ENCODE measurements around the gene NUP160.

Gene NUP160

DNA sequence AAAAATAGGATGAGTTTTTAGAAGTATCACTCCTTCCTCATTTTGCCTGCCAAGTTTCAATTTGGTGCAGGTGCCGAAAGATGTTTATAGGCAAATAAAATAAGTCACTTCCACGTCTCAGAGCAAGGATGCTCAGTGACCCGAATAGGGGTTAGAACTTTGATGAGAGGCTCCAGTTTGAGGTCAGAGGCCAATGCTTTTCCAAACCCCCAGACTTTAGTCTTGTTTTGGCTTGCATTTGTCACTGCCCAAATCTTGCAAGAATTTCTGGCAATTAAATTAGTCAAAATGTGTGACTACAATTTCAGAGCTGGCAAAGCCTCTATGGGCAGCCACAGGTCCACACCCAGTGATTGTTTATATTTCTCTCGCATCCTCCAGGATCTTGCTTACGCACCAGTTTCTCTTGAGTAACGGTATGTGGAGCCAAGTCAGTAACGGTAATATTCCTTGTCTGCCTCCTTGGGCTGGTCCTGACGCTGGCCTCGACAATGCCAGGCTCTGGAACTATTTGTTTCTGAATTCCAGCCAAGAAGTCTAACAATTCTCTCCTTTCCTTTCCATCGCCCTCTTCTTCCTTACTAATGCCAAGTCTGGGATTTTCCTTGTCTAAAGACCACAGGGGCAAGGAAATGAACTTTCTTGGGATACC lies 9.9 kb upstream of the NUP160 start:
- no peak overlapping the region for H3K4me3 ChIP-seq (ENCODE audit: low read depth, low read length)
- H3K27me3 ChIP-seq (ENCODE audit: control insufficient read depth, insufficient read depth, low read length), result no peaks in the 10 kb centered on the region
- H3K9ac ChIP-seq (ENCODE audit: low read depth, low read length), result no peak overlapping the region
- H3K36me3 ChIP-seq (ENCODE audit: control insufficient read depth, insufficient read depth, low read length), result no peaks in the 10 kb centered on the region
- no peaks in the 10 kb centered on the region for H3K4me1 ChIP-seq (ENCODE audit: control insufficient read depth, insufficient read depth, low read length)
- H3K9me3 ChIP-seq (ENCODE audit: control insufficient read depth, insufficient read depth, low read length), result no peaks in the 10 kb centered on the region

GRCh38 chr11:47857485-47857884 lies 9.3 kb upstream of the NUP160 start:
- H3K4me1 ChIP-seq (ENCODE audit: control insufficient read depth, insufficient read depth, low read length), result no peaks in the 10 kb centered on the region
- no peaks in the 10 kb centered on the region for H3K27me3 ChIP-seq (ENCODE audit: control insufficient read depth, insufficient read depth, low read length)
- H3K9me3 ChIP-seq (ENCODE audit: control insufficient read depth, insufficient read depth, low read length), result no peaks in the 10 kb centered on the region
- no peaks in the 10 kb centered on the region for H3K36me3 ChIP-seq (ENCODE audit: control insufficient read depth, insufficient read depth, low read length)
- H3K4me3 ChIP-seq (ENCODE audit: low read depth, low read length), result no peak overlapping the region
- H3K9ac ChIP-seq (ENCODE audit: low read depth, low read length), result no peak overlapping the region

DNA sequence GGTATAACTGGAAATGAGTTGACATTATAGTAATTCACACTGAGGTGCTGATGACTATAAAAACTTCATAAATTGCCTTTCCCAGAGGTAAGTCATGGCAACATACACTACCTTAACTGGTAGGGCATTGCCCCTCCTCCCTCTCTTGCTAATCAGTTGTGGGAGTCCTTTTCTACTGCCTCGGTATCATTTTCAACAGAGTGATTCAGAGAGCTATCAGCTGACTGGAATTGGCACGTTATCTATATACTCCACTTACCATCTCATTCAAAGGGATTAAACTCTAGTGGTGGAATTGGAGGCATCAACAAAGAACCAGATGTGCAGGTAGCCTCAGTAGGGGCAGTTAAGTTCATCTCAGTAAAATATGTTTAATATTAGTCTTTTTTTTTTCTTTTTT lies 8.0 kb upstream of the NUP160 start:
- Histone ChIP-seq H3K27me3 (ENCODE audit: control insufficient read depth, insufficient read depth, low read length) (no peaks in the 10 kb centered on the region), H3K4me3 (ENCODE audit: low read depth, low read length) (no peak overlapping the region), H3K4me1 (ENCODE audit: control insufficient read depth, insufficient read depth, low read length) (no peaks in the 10 kb centered on the region), H3K9me3 (ENCODE audit: control insufficient read depth, insufficient read depth, low read length) (no peaks in the 10 kb centered on the region), H3K9ac (ENCODE audit: low read depth, low read length) (no peak overlapping the region), H3K36me3 (ENCODE audit: control insufficient read depth, insufficient read depth, low read length) (no peaks in the 10 kb centered on the region)

DNA sequence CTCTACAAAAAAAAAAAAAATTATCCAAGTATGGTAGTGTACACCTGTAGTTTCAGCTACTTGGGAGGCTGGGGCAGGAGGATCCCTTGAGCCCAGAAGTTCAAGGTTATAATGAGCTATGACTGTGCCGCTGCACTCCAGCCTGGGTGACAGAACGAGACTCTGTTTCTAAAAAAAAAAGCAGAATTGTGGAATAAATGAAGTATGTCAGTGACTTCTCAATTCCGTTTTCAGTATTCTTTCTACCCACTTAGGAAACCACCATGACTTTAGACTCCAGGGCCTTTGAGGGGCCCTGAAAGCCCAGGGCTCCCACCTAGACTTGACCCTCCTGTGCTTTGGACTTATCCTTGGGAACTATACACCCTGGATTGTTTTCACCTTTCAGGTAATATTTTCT lies 6.5 kb upstream of the NUP160 start:
- H3K4me3 ChIP-seq (ENCODE audit: low read depth, low read length), result no peak overlapping the region
- H3K36me3 ChIP-seq (ENCODE audit: control insufficient read depth, insufficient read depth, low read length), result no peaks in the 10 kb centered on the region
- no peaks in the 10 kb centered on the region for H3K9me3 ChIP-seq (ENCODE audit: control insufficient read depth, insufficient read depth, low read length)
- no peaks in the 10 kb centered on the region for H3K27me3 ChIP-seq (ENCODE audit: control insufficient read depth, insufficient read depth, low read length)
- H3K9ac ChIP-seq (ENCODE audit: low read depth, low read length), result no peak overlapping the region
- H3K4me1 ChIP-seq (ENCODE audit: control insufficient read depth, insufficient read depth, low read length), result no peaks in the 10 kb centered on the region

DNA sequence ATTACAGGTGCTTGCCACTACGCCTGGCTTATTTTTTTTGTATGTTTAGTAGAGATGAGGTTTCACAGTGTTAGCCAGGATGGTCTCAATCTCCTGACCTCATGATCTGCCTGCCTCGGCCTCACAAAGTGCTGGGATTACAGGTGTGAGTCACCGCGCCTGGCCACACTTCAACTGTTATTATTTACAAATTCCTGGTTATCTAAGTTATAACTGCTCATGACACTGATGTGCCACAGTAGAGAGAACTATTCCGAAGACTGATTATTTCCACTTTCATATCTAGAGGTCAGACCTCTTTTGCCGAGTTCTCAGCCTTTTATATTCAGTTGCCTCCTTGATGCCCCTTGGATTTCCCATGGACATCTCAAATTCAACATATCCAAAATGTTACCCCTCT lies 3.9 kb upstream of the NUP160 start:
- H3K27me3 ChIP-seq (ENCODE audit: control insufficient read depth, insufficient read depth, low read length), result no peaks in the 10 kb centered on the region
- no peak overlapping the region for H3K9ac ChIP-seq (ENCODE audit: low read depth, low read length)
- H3K4me1 ChIP-seq (ENCODE audit: control insufficient read depth, insufficient read depth, low read length), result peaks cover 7% of the 10 kb centered on the region
- no peaks in the 10 kb centered on the region for H3K36me3 ChIP-seq (ENCODE audit: control insufficient read depth, insufficient read depth, low read length)
- H3K4me3 ChIP-seq (ENCODE audit: low read depth, low read length), result no peak overlapping the region
- H3K9me3 ChIP-seq (ENCODE audit: control insufficient read depth, insufficient read depth, low read length), result no peaks in the 10 kb centered on the region

GRCh38 chr11:47850337-47850736 lies 2.2 kb upstream of the NUP160 start:
- Histone ChIP-seq H3K9ac (ENCODE audit: low read depth, low read length) (no peak overlapping the region), H3K4me1 (ENCODE audit: control insufficient read depth, insufficient read depth, low read length) (peaks cover 7% of the 10 kb centered on the region), H3K36me3 (ENCODE audit: control insufficient read depth, insufficient read depth, low read length) (peaks cover 3% of the 10 kb centered on the region), H3K27me3 (ENCODE audit: control insufficient read depth, insufficient read depth, low read length) (no peaks in the 10 kb centered on the region), H3K4me3 (ENCODE audit: low read depth, low read length) (no peak overlapping the region), H3K9me3 (ENCODE audit: control insufficient read depth, insufficient read depth, low read length) (no peaks in the 10 kb centered on the region)

DNA sequence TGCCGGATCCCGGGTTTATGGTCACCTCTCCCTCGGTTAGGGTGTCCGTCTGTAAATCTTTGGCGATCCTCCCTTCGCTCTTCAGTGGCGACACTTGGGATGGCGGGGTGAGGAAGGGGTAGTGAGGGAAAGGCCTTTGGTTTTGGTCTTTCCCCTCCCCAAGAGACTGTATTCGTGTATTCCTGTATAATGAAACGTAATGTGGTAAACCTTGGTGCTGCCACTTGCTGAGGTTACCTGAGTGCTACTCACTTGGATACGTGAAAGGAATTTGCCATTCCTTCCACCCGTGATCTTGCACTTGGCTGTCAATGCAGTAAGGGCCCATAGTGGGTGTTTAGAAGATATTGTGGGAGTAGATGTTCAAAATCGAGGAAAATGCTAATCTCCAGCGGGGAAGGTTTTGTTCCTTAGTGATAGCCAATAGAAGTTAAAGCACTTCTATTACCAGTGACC lies 578 bp upstream of the NUP160 start:
- no peaks in the 10 kb centered on the region for H3K9me3 ChIP-seq (ENCODE audit: control insufficient read depth, insufficient read depth, low read length)
- H3K9ac ChIP-seq (ENCODE audit: low read depth, low read length), result peak overlapping the region; percentile 93
- H3K4me1 ChIP-seq (ENCODE audit: control insufficient read depth, insufficient read depth, low read length), result peaks cover 7% of the 10 kb centered on the region
- H3K4me3 ChIP-seq (ENCODE audit: low read depth, low read length), result peak overlapping the region; percentile 97
- H3K36me3 ChIP-seq (ENCODE audit: control insufficient read depth, insufficient read depth, low read length), result peaks cover 8% of the 10 kb centered on the region
- no peaks in the 10 kb centered on the region for H3K27me3 ChIP-seq (ENCODE audit: control insufficient read depth, insufficient read depth, low read length)

DNA sequence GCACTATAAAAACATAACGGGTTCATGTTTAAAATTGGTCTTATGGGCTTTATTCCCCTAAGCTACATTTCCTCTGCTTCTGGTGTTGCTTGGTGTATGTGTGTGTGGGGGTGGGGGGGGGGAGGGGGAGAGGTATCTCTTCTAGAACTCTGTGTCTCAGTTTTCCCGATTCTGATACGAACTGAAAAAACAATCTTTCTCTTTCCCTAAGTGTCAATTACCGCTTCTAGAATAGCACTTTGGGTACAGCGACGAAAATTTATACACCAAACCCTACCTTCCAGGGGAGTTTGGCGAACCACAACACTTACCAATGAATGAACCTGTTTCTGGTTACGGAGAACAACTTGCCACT lies 636 bp downstream of the NUP160 start:
- peaks cover 7% of the 10 kb centered on the region for H3K4me1 ChIP-seq (ENCODE audit: control insufficient read depth, insufficient read depth, low read length)
- H3K27me3 ChIP-seq (ENCODE audit: control insufficient read depth, insufficient read depth, low read length), result no peaks in the 10 kb centered on the region
- H3K36me3 ChIP-seq (ENCODE audit: control insufficient read depth, insufficient read depth, low read length), result peaks cover 15% of the 10 kb centered on the region
- peak overlapping the region; percentile 97 for H3K4me3 ChIP-seq (ENCODE audit: low read depth, low read length)
- no peaks in the 10 kb centered on the region for H3K9me3 ChIP-seq (ENCODE audit: control insufficient read depth, insufficient read depth, low read length)
- peak overlapping the region; percentile 93 for H3K9ac ChIP-seq (ENCODE audit: low read depth, low read length)

GRCh38 chr11:47846998-47847397 lies 1.2 kb downstream of the NUP160 start:
- Histone ChIP-seq H3K9ac (ENCODE audit: low read depth, low read length) (no peak overlapping the region), H3K4me1 (ENCODE audit: control insufficient read depth, insufficient read depth, low read length) (peaks cover 7% of the 10 kb centered on the region), H3K9me3 (ENCODE audit: control insufficient read depth, insufficient read depth, low read length) (no peaks in the 10 kb centered on the region), H3K4me3 (ENCODE audit: low read depth, low read length) (peak overlapping the region; percentile 97), H3K27me3 (ENCODE audit: control insufficient read depth, insufficient read depth, low read length) (no peaks in the 10 kb centered on the region), H3K36me3 (ENCODE audit: control insufficient read depth, insufficient read depth, low read length) (peaks cover 19% of the 10 kb centered on the region)

- Histone ChIP-seq H3K27me3 (ENCODE audit: control insufficient read depth, insufficient read depth, low read length) (no peaks in the 10 kb centered on the region), H3K36me3 (ENCODE audit: control insufficient read depth, insufficient read depth, low read length) (peaks cover 36% of the 10 kb centered on the region), H3K4me1 (ENCODE audit: control insufficient read depth, insufficient read depth, low read length) (peaks cover 3% of the 10 kb centered on the region), H3K9ac (ENCODE audit: low read depth, low read length) (no peak overlapping the region), H3K9me3 (ENCODE audit: control insufficient read depth, insufficient read depth, low read length) (no peaks in the 10 kb centered on the region), H3K4me3 (ENCODE audit: low read depth, low read length) (no peak overlapping the region)
These were observed 4.6 kb downstream of the NUP160 start for GRCh38 chr11:47843361-47844055.

DNA sequence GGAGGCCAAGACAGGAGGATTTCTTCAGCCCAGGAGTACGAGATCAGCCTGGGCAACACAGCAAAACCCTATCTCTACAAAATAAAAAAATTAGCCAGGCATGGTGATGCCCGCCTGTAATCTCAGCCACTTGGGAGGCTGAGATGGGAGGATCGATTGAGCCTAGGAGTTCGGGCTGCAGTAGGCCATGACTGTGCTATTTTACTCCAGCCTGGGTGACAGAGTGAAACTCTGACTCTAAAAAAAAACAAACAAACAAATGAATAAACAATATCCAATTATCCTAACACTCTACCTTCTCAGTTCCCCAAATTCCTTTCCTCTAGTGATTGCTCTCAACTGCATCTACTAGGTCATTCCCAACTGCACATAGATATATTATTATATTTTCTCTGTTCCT lies 5.4 kb downstream of the NUP160 start:
- peaks cover 41% of the 10 kb centered on the region for H3K36me3 ChIP-seq (ENCODE audit: control insufficient read depth, insufficient read depth, low read length)

DNA sequence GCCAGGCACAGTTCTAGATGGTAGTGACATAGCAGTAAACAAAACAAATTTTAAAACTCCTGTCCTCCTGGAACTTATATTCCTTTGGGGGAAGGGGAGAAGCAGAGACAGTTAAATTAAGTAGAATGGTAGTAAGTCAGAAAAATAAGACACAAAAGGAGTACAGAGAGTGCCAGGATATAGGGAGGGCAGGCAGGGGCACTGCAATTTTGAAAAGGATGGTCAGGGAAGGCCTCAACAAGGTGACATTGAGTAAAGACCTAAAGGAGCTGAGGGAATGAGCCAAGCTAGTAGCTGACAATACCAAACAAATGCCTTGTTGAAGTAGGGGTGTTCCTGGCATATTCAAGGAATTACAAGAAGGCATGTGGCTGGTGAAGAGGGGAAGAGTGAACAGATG lies 10.2 kb downstream of the NUP160 start:
- Histone ChIP-seq H3K4me3 (ENCODE audit: low read depth, low read length) (no peak overlapping the region), H3K9me3 (ENCODE audit: control insufficient read depth, insufficient read depth, low read length) (no peaks in the 10 kb centered on the region), H3K36me3 (ENCODE audit: control insufficient read depth, insufficient read depth, low read length) (peaks cover 68% of the 10 kb centered on the region), H3K27me3 (ENCODE audit: control insufficient read depth, insufficient read depth, low read length) (no peaks in the 10 kb centered on the region), H3K9ac (ENCODE audit: low read depth, low read length) (no peak overlapping the region), H3K4me1 (ENCODE audit: control insufficient read depth, insufficient read depth, low read length) (no peaks in the 10 kb centered on the region)

More for the DNA sequence above, 5.4 kb downstream of the NUP160 start:
- Histone ChIP-seq H3K4me3 (ENCODE audit: low read depth, low read length) (no peak overlapping the region), H3K4me1 (ENCODE audit: control insufficient read depth, insufficient read depth, low read length) (peaks cover 3% of the 10 kb centered on the region), H3K9me3 (ENCODE audit: control insufficient read depth, insufficient read depth, low read length) (no peaks in the 10 kb centered on the region), H3K27me3 (ENCODE audit: control insufficient read depth, insufficient read depth, low read length) (no peaks in the 10 kb centered on the region), H3K9ac (ENCODE audit: low read depth, low read length) (no peak overlapping the region)
